GM12892 (cell line): ENCODE data around the gene TBC1D22A.

Experiments used
- POLR2A ChIP-seq: IDR thresholded peaks from 2 replicates; pipeline ENCODE4 v1.6.1; 2011; ENCODE audit warnings: low read depth, low read length, control low read depth
- POLR2AphosphoS5 ChIP-seq: IDR thresholded peaks from 2 replicates; pipeline ENCODE4 v1.6.1; 2011; ENCODE audit warnings: low read depth, low read length, control low read depth
- TAF1 ChIP-seq: IDR thresholded peaks from 2 replicates; pipeline ENCODE4 v1.6.1; 2011; ENCODE audit warnings: low read depth, mild to moderate bottlenecking, control low read depth, low read length, borderline replicate concordance

- TF ChIP-seq POLR2A (no peak), POLR2AphosphoS5 (no peak), TAF1 (no peak)
Measured at GRCh38 chr22:47215851-47216250, 453.4 kb downstream of the TBC1D22A start.
